Measurements from ENCODE around the gene SAPCD2.
"Not testable (repeated sequence)": the region's sequence is repeated elsewhere in the genome, so short reads cannot be mapped to it uniquely, and the experiment has no call there.

The SAPCD2 gene

GRCh38 chr9:137064027-137064879, 6.1 kb downstream of the SAPCD2 start:
- DNase-seq (ENCODE audit: low spot score): peak; percentile 66

GRCh38 chr9:137063311-137064026, 6.9 kb downstream of the SAPCD2 start:
- DNase-seq (ENCODE audit: low spot score): no peak

- not testable (repeated sequence) for DNase-seq (ENCODE audit: low spot score)
Measured at GRCh38 chr9:137062798-137063197, 7.6 kb downstream of the SAPCD2 start.

GRCh38 chr9:137062384-137062783, 8.0 kb downstream of the SAPCD2 start:
- no peak for DNase-seq (ENCODE audit: low spot score)

- DNase-seq (ENCODE audit: low spot score): no peak
Measured at GRCh38 chr9:137058521-137059234, 11.7 kb downstream of the SAPCD2 start.

GRCh38 chr9:137057545-137057944, 12.8 kb downstream of the SAPCD2 start:
- no peak for DNase-seq (ENCODE audit: low spot score)

- no peak for DNase-seq (ENCODE audit: low spot score)
Measured at GRCh38 chr9:137056739-137057415, 13.5 kb downstream of the SAPCD2 start.

- DNase-seq (ENCODE audit: low spot score): no peak
Measured at GRCh38 chr9:137055385-137056364, 14.7 kb downstream of the SAPCD2 start.

- no peak for DNase-seq (ENCODE audit: low spot score)
Measured at GRCh38 chr9:137054932-137055384, 15.4 kb downstream of the SAPCD2 start.

GRCh38 chr9:137053944-137054931, 16.1 kb downstream of the SAPCD2 start, which contains the start of gene ENTPD2:
ENTPD2 (minus strand) TSS chr9:137054061; CDS start chr9:137053997, 64 bp downstream.
- peak; percentile 61 for DNase-seq (ENCODE audit: low spot score)

- DNase-seq (ENCODE audit: low spot score): no peak
Measured at GRCh38 chr9:137052998-137053943, 17.1 kb downstream of the SAPCD2 start.

- no peak for DNase-seq (ENCODE audit: low spot score)
Measured at GRCh38 chr9:137052293-137052692, 18.1 kb downstream of the SAPCD2 start.

GRCh38 chr9:137051145-137051724, 19.1 kb downstream of the SAPCD2 start:
- no peak for DNase-seq (ENCODE audit: low spot score)

- no peak for DNase-seq (ENCODE audit: low spot score)
Measured at GRCh38 chr9:137050570-137050969, 19.8 kb downstream of the SAPCD2 start.

GRCh38 chr9:137049544-137050449, 20.6 kb downstream of the SAPCD2 start:
- peak; percentile 60 for DNase-seq (ENCODE audit: low spot score)

GRCh38 chr9:137048655-137049543, 21.5 kb downstream of the SAPCD2 start:
- DNase-seq (ENCODE audit: low spot score): no peak
